Natural killer cell (primary cell): ENCODE data around the gene NANOS2. TPM values are rescaled to one million over a fixed set of nuclear protein-coding genes. Genes with fewer than 3 reads are reported as not detected.

Experiments
- ATAC-seq, 3 donors: fragments of 150-1000 bp in 2 of 3; fragments of 200-7000 bp in 1 of 3; cut with Tn5 transposase; 1 replicate in 1 of 3; 2 replicates in 2 of 3; pipeline ENCODE4 v1.10.0; 2021; ENCODE audit warnings: mild to moderate bottlenecking in 2 of 3, moderate library complexity in 2 of 3
- DNase-seq, 2 donors: peaks; one replicate each; pipeline versions ENCODE4 v3.0.0 to v3.0.0-alpha.2; 2013 to 2021; ENCODE audit warnings: mixed read lengths in 1 of 2
- H3K27ac ChIP-seq: one replicate; pipeline ENCODE4 v1.5.1; 2013; ENCODE audit warnings: mild to moderate bottlenecking, low read length
- H3K27me3 ChIP-seq: one replicate; pipeline ENCODE4 v1.6.1; 2013; ENCODE audit warnings: low read length; ENCODE audit not compliant: control insufficient read depth, insufficient read depth
- H3K36me3 ChIP-seq: one replicate; pipeline ENCODE4 v1.6.1; 2013; ENCODE audit warnings: low read length; ENCODE audit not compliant: control insufficient read depth, insufficient read depth
- H3K4me1 ChIP-seq: one replicate; pipeline ENCODE4 v1.6.1; 2013; ENCODE audit warnings: low read length; ENCODE audit not compliant: control insufficient read depth, insufficient read depth
- H3K4me3 ChIP-seq: one replicate; pipeline ENCODE4 v1.5.1; 2013; ENCODE audit warnings: low read length
- H3K9me3 ChIP-seq: one replicate; pipeline ENCODE4 v1.6.1; 2013; ENCODE audit warnings: low read length; ENCODE audit not compliant: control insufficient read depth, insufficient read depth
- H3K27ac Mint-ChIP-seq, 2 donors: one replicate each; pipeline ENCODE4 v1.8.0; 2022; ENCODE audit warnings: mild to moderate bottlenecking in 2 of 2, mixed read lengths in 2 of 2, moderate library complexity in 1 of 2
- H3K27me3 Mint-ChIP-seq, 2 donors: one replicate each; pipeline ENCODE4 v1.8.0; 2022; ENCODE audit warnings: low read depth in 2 of 2, mixed read lengths in 2 of 2
- H3K36me3 Mint-ChIP-seq: one replicate; pipeline ENCODE4 v1.8.0; 2022; ENCODE audit warnings: mixed read lengths
- H3K4me1 Mint-ChIP-seq, 2 donors: one replicate each; pipeline ENCODE4 v1.8.0; 2022; ENCODE audit warnings: mixed read lengths in 2 of 2
- H3K4me3 Mint-ChIP-seq: one replicate; pipeline ENCODE4 v1.8.0; 2022; ENCODE audit warnings: mild to moderate bottlenecking, moderate library complexity, mixed read lengths
- H3K9me3 Mint-ChIP-seq, 2 donors: one replicate each; pipeline ENCODE4 v1.8.0; 2022; ENCODE audit warnings: mixed read lengths in 2 of 2
- CTCF ChIP-seq: fragments of 200-600 bp; IDR thresholded peaks from one replicate; pipeline ENCODE4 v1.8.0; 2022; ENCODE audit warnings: antibody characterized with exemption
- WGBS: methylation state at CpG from one replicate; pipeline ENCODE4 v1.1.7; 2013; ENCODE audit warnings: missing lambda C conversion rate; ENCODE audit not compliant: insufficient coverage; 5-methylcytosine and 5-hydroxymethylcytosine counted together
- intact Hi-C: fragments of 100-400 bp; cut with micrococcal nuclease; formaldehyde crosslinking; loops from one replicate; pipeline ENCODE4 v1.14.2; 2022
- total RNA-seq, 4 donors: library from RNA; stranded (reverse); fragments of 120-200 nt in 1 of 4; gene quantifications; one replicate each; pipeline versions ENCODE4 v1.2.3 to v1.2.4, GENCODE V29; 2013 to 2022

NANOS2 gene
- total RNA-seq, 3 donors from 2014 or later (not counting 1 experiment from before 2014, with no cell fraction given): not detected

GRCh38 chr19:45911291-45911690, 3.3 kb downstream of the NANOS2 start:
- intact Hi-C loops: no loop called here
- Histone ChIP-seq H3K27ac (no peak overlapping the region), H3K9me3 (no peaks in the 10 kb centered on the region), H3K36me3 (no peaks in the 10 kb centered on the region), H3K27me3 (no peaks in the 10 kb centered on the region), H3K4me3 (no peak overlapping the region), H3K4me1 (no peaks in the 10 kb centered on the region)
- WGBS: 84% methylated on average over 8 of the region's 8 CpGs
- ATAC-seq (no peak), DNase-seq (no peak)
- no peak overlapping the region for H3K27ac Mint-ChIP-seq
- no peak for TF ChIP-seq CTCF
- no peaks in the 10 kb centered on the region for H3K36me3 Mint-ChIP-seq
- no peak overlapping the region for H3K4me3 Mint-ChIP-seq
- no peaks in the 10 kb centered on the region for H3K4me1 Mint-ChIP-seq
- H3K27me3 Mint-ChIP-seq: peaks cover 21 to 24% of the 10 kb centered on the region in 2 donors
- no peaks in the 10 kb centered on the region for H3K9me3 Mint-ChIP-seq

GRCh38 chr19:45908956-45909355, 5.6 kb downstream of the NANOS2 start:
- H3K36me3 ChIP-seq: no peaks in the 10 kb centered on the region
- no peaks in the 10 kb centered on the region for H3K4me1 ChIP-seq
- no peaks in the 10 kb centered on the region for H3K36me3 Mint-ChIP-seq
- 81% methylated on average over 5 of the region's 5 CpGs for WGBS
- DNase-seq (no peak), ATAC-seq (no peak)
- H3K27me3 Mint-ChIP-seq: peaks cover 19 to 22% of the 10 kb centered on the region in 2 donors
- intact Hi-C loops: no loop called here
- H3K4me1 Mint-ChIP-seq: no peaks in the 10 kb centered on the region
- H3K27ac ChIP-seq: no peak overlapping the region
- no peaks in the 10 kb centered on the region for H3K9me3 ChIP-seq
- no peak for TF ChIP-seq CTCF
- no peak overlapping the region for H3K4me3 ChIP-seq
- no peak overlapping the region for H3K27ac Mint-ChIP-seq
- H3K4me3 Mint-ChIP-seq: no peak overlapping the region
- H3K9me3 Mint-ChIP-seq: no peaks in the 10 kb centered on the region
- no peaks in the 10 kb centered on the region for H3K27me3 ChIP-seq

- no peak overlapping the region for H3K27ac ChIP-seq
- intact Hi-C loops: no loop called here
- ATAC-seq (no peak), DNase-seq (no peak)
- H3K9me3 ChIP-seq: no peaks in the 10 kb centered on the region
- H3K27me3 ChIP-seq: no peaks in the 10 kb centered on the region
- H3K27ac Mint-ChIP-seq: no peak overlapping the region
- no peak for TF ChIP-seq CTCF
- 86% methylated on average over 3 of the region's 3 CpGs for WGBS
- H3K27me3 Mint-ChIP-seq: peaks cover 3 to 11% of the 10 kb centered on the region in 2 donors
- no peak overlapping the region for H3K4me3 ChIP-seq
- peaks cover 0 to 19% of the 10 kb centered on the region in 2 donors for H3K4me1 Mint-ChIP-seq
- no peaks in the 10 kb centered on the region for H3K9me3 Mint-ChIP-seq
- no peaks in the 10 kb centered on the region for H3K36me3 Mint-ChIP-seq
- no peaks in the 10 kb centered on the region for H3K36me3 ChIP-seq
- no peak overlapping the region for H3K4me3 Mint-ChIP-seq
- H3K4me1 ChIP-seq: peaks cover 17% of the 10 kb centered on the region
Observed at GRCh38 chr19:45906221-45906620, 8.4 kb downstream of the NANOS2 start.

- H3K4me3 ChIP-seq: no peak overlapping the region
- DNase-seq (no peak), ATAC-seq (no peak)
- H3K36me3 ChIP-seq: no peaks in the 10 kb centered on the region
- no peak for TF ChIP-seq CTCF
- 91% methylated on average over 10 of the region's 10 CpGs for WGBS
- Mint-ChIP-seq H3K4me3 (no peak overlapping the region), H3K9me3 (no peaks in the 10 kb centered on the region), H3K4me1 (peaks cover 0 to 28% of the 10 kb centered on the region in 2 donors), H3K36me3 (no peaks in the 10 kb centered on the region), H3K27ac (no peak overlapping the region), H3K27me3 (peaks cover 0 to 10% of the 10 kb centered on the region in 2 donors)
- intact Hi-C loops: no loop called here
- no peak overlapping the region for H3K27ac ChIP-seq
- H3K27me3 ChIP-seq: no peaks in the 10 kb centered on the region
- H3K4me1 ChIP-seq: peaks cover 22% of the 10 kb centered on the region
- no peaks in the 10 kb centered on the region for H3K9me3 ChIP-seq
Observed at GRCh38 chr19:45905011-45905410, 9.6 kb downstream of the NANOS2 start.
